Transverse colon (tissue), 4 donors: Measurements from ENCODE around the gene CTDNEP1.

Source experiments
- CTCF ChIP-seq, 5 experiments: fragments of 200-600 bp in 3 of 5; fragments of 450-650 bp in 2 of 5; sonication (generic) in 3 of 5; IDR thresholded peaks; 1 replicate in 2 of 5; 2 replicates in 3 of 5; pipeline ENCODE4 v1.5.1; 2016 to 2017; ENCODE audit warnings: antibody characterized with exemption in 5 of 5, inconsistent platforms in 3 of 5, mild to moderate bottlenecking in 2 of 5, moderate library complexity in 1 of 5
- EP300 ChIP-seq: sonication (generic); formaldehyde crosslinking; IDR thresholded peaks from one replicate; pipeline ENCODE4 v1.6.1; 2017; ENCODE audit warnings: antibody characterized with exemption, low read depth
- POLR2AphosphoS5 ChIP-seq, 3 donors: sonication (generic); formaldehyde crosslinking; IDR thresholded peaks; one replicate each; pipeline ENCODE4 v1.6.1; 2016; ENCODE audit warnings: antibody characterized with exemption in 3 of 3

GRCh38 chr17:7242717-7243452, 8.6 kb downstream of the CTDNEP1 start:
- TF ChIP-seq POLR2AphosphoS5 (IDR thresholded peaks at IDR 0.05) (peak; percentile 90 to 95 (median 91)), CTCF (IDR thresholded peaks at IDR 0.05) (peak in 2 of 5 experiments; percentile 4 to 39), EP300 (peak; percentile 60)
